GM12878 (cell line): ENCODE measurements around the gene CCDC14. TPM values are rescaled to one million over a fixed set of nuclear protein-coding genes. Genes with fewer than 3 reads are reported as not detected.

Experiments used
- ATAC-seq: fragments of 200-7000 bp; cut with Tn5 transposase; 3 replicates; pipeline ENCODE4 v1.9.1; 2020; ENCODE audit warnings: mild to moderate bottlenecking, moderate library complexity
- BruUV-seq: library from RNA; stranded (reverse); fragments of 400-500 nt; replicated peaks from 2 replicates; lab custom pipeline; 2021; lab: Mats Ljungman, UMichigan
- CTCF ChIA-PET: fragments of 300-600 bp; sonication (Branson Sonifier 250); formaldehyde crosslinking; extraction: SDS; loops from one replicate; lab custom pipeline; 2021; ENCODE audit warnings: inconsistent platforms; lab: Yijun Ruan, JAX
- POLR2A ChIA-PET: fragments of 350-600 bp; formaldehyde crosslinking; extraction: SDS; loops from one replicate; lab custom pipeline; 2021; ENCODE audit warnings: inconsistent platforms; lab: Charles Lee
- RAD21 ChIA-PET: fragments of 300-600 bp; sonication (Branson Sonifier 250); formaldehyde crosslinking; loops from one replicate; lab custom pipeline; 2023; ENCODE audit warnings: antibody characterized with exemption; ENCODE audit not compliant: unreplicated experiment; lab: Charles Lee
- SMC1A ChIA-PET: fragments of 300-600 bp; sonication (Branson Sonifier 250); formaldehyde crosslinking; loops from one replicate; lab custom pipeline; 2023; ENCODE audit not compliant: unreplicated experiment, uncharacterized antibody; lab: Charles Lee
- DNase-seq: peaks from one replicate; pipeline ENCODE4 v3.0.0-alpha.2; 2011; ENCODE audit warnings: low read depth, low spot score
- FAIRE-seq: peaks from 3 replicates; lab custom pipeline; 2011; peaks lifted over from hg19 to GRCh38; lab: Jason Lieb, UNC
- H2AFZ ChIP-seq: 2 replicates; pipeline ENCODE4 v1.6.0; 2011; ENCODE audit warnings: low read depth, low read length, control low read depth; ENCODE audit not compliant: control insufficient read depth
- H3K27ac ChIP-seq: 2 replicates; pipeline ENCODE4 v1.5.1; 2011; ENCODE audit warnings: control low read depth; ENCODE audit not compliant: control insufficient read depth, insufficient read depth
- H3K27me3 ChIP-seq, 2 experiments: replicated peaks in 1 of 2; 2 replicates each; pipeline versions ENCODE4 v1.6.0 to v1.6.1; 2011; ENCODE audit warnings: low read length in 1 of 2; ENCODE audit not compliant: control insufficient read depth in 2 of 2, insufficient read depth in 2 of 2
- H3K36me3 ChIP-seq, 2 experiments: 2 replicates each; pipeline ENCODE4 v1.5.1; 2011; ENCODE audit warnings: low read length in 1 of 2; ENCODE audit not compliant: control insufficient read depth in 2 of 2, insufficient read depth in 2 of 2
- H3K4me1 ChIP-seq: 2 replicates; pipeline ENCODE4 v1.6.1; 2011; ENCODE audit warnings: mild to moderate bottlenecking, low read length, moderate library complexity, mixed read lengths; ENCODE audit not compliant: control insufficient read depth, insufficient read depth
- H3K4me2 ChIP-seq: 2 replicates; pipeline ENCODE4 v1.6.0; 2011; ENCODE audit warnings: control low read depth; ENCODE audit not compliant: control insufficient read depth, insufficient read depth
- H3K4me3 ChIP-seq: fragments of 200-600 bp; sonication (generic); 2 replicates; pipeline ENCODE4 v1.5.1; 2016
- H3K79me2 ChIP-seq: 2 replicates; pipeline ENCODE4 v1.6.0; 2011; ENCODE audit warnings: low read length; ENCODE audit not compliant: control insufficient read depth, insufficient read depth
- H3K9ac ChIP-seq: 2 replicates; pipeline ENCODE4 v1.8.0; 2011; ENCODE audit warnings: low read length, control low read depth, mixed read lengths; ENCODE audit not compliant: control insufficient read depth, insufficient read depth
- H3K9me3 ChIP-seq: replicated peaks from 3 replicates; pipeline ENCODE4 v1.5.1; 2011; ENCODE audit warnings: mild to moderate bottlenecking, low read length; ENCODE audit not compliant: control insufficient read depth, insufficient read depth
- H4K20me1 ChIP-seq: 2 replicates; pipeline ENCODE4 v1.6.0; 2011; ENCODE audit not compliant: control insufficient read depth, insufficient read depth
- FOXM1 ChIP-seq: IDR thresholded peaks from 2 replicates; pipeline ENCODE4 v1.6.1; 2012; ENCODE audit warnings: low read depth, mild to moderate bottlenecking, inconsistent platforms, low read length, moderate library complexity
- IKZF1 ChIP-seq: fragments of 450-650 bp; conservative IDR thresholded peaks from 2 replicates; pipeline ENCODE4 v1.6.1; 2017; ENCODE audit warnings: antibody characterized with exemption, mild to moderate bottlenecking
- NBN ChIP-seq: fragments of 450-650 bp; IDR thresholded peaks from 2 replicates; pipeline ENCODE4 v1.6.1; 2016
- RAD21 ChIP-seq: IDR thresholded peaks from 2 replicates; pipeline ENCODE4 v1.6.1; 2011; ENCODE audit warnings: mild to moderate bottlenecking, low read depth, low read length, moderate library complexity; ENCODE audit not compliant: insufficient read depth
- SIX5 ChIP-seq: IDR thresholded peaks from 2 replicates; pipeline ENCODE4 v1.6.1; 2011; ENCODE audit warnings: mild to moderate bottlenecking, low read depth, low read length, moderate library complexity; ENCODE audit not compliant: severe bottlenecking
- SMC3 ChIP-seq: IDR thresholded peaks from 2 replicates; pipeline ENCODE4 v1.6.1; 2011; ENCODE audit warnings: low read length, improper control_type of control experiment, borderline replicate concordance
- SP1 ChIP-seq: IDR thresholded peaks from one replicate; pipeline ENCODE4 v1.6.1; 2011; ENCODE audit warnings: low read depth, low read length
- WGBS: methylation state at CpG from one replicate; pipeline ENCODE4 v1.1.6; 2016; ENCODE audit warnings: low lambda C conversion rate; ENCODE audit not compliant: insufficient replicate concordance, insufficient coverage; ENCODE audit errors: missing lambda C conversion rate; 5-methylcytosine and 5-hydroxymethylcytosine counted together
- in situ Hi-C: fragments of 300-500 bp; cut with MboI; formaldehyde crosslinking; loops from 9 replicates; pipeline ENCODE4 v1.14.3; 2018; ENCODE audit warnings: mixed read lengths
- intact Hi-C: fragments of 100-400 bp; cut with micrococcal nuclease; formaldehyde crosslinking; loops from one replicate; pipeline ENCODE4 v1.14.2; 2022; ENCODE audit not compliant: unreplicated experiment
- polyA plus RNA-seq, 11 experiments: library from polyadenylated mRNA; depleted of rRNA in 4 of 11; unstranded in 6 of 11; stranded (reverse) in 5 of 11; fragments of >200 nt; fragmentation: Nextera tagmentation in 4 of 11; fragmentation: Illumina TruSeq in 1 of 11; extraction: Ambion mirVana in 4 of 11; extraction: Trizol in 1 of 11; gene quantifications; 1 replicate in 1 of 11; 2 replicates in 10 of 11; pipeline versions ENCODE4 v1.2.1 to v1.2.3, GENCODE V29; 2011 to 2016; ENCODE audit warnings: inconsistent platforms in 2 of 11, missing spikeins in 2 of 11, low read depth in 1 of 11
- total RNA-seq, 4 experiments: library from RNA; depleted of rRNA in 3 of 4; stranded (reverse); fragments of >200 nt in 3 of 4; fragmentation: Illumina TruSeq in 1 of 4; extraction: Trizol in 1 of 4; gene quantifications; 2 replicates each; pipeline versions ENCODE4 v1.2.1 to v1.2.3, GENCODE V29; 2013 to 2021
- TF ChIP-seq, protein P1 (sequence below): fragments of 450-650 bp; IDR thresholded peaks from 2 replicates; pipeline ENCODE4 v1.6.1; 2017; ENCODE audit warnings: mild to moderate bottlenecking, moderate library complexity
- TF ChIP-seq, protein P2 (sequence below): IDR thresholded peaks from 2 replicates; pipeline ENCODE4 v1.6.1; 2012; ENCODE audit warnings: mild to moderate bottlenecking, low read depth, low read length
- TF ChIP-seq, protein P3 (sequence below): IDR thresholded peaks from 2 replicates; pipeline ENCODE4 v1.6.1; 2011; ENCODE audit warnings: low read depth, mild to moderate bottlenecking, low read length, moderate library complexity, borderline replicate concordance; ENCODE audit errors: extremely low read depth
- TF ChIP-seq, protein P4 (sequence below): IDR thresholded peaks from 2 replicates; pipeline ENCODE4 v1.6.1; 2011; ENCODE audit warnings: borderline replicate concordance, low read depth, mild to moderate bottlenecking, moderate library complexity, mixed read lengths, low read length; ENCODE audit not compliant: insufficient read depth; ENCODE audit errors: extremely low read length

Gene CCDC14
- total and polyA plus RNA-seq, 10 of the 15 experiments (the other 5 are each of a cell fraction or from before 2014, with no cell fraction given): 15.9 to 104 (median 43.0) TPM

DNA sequence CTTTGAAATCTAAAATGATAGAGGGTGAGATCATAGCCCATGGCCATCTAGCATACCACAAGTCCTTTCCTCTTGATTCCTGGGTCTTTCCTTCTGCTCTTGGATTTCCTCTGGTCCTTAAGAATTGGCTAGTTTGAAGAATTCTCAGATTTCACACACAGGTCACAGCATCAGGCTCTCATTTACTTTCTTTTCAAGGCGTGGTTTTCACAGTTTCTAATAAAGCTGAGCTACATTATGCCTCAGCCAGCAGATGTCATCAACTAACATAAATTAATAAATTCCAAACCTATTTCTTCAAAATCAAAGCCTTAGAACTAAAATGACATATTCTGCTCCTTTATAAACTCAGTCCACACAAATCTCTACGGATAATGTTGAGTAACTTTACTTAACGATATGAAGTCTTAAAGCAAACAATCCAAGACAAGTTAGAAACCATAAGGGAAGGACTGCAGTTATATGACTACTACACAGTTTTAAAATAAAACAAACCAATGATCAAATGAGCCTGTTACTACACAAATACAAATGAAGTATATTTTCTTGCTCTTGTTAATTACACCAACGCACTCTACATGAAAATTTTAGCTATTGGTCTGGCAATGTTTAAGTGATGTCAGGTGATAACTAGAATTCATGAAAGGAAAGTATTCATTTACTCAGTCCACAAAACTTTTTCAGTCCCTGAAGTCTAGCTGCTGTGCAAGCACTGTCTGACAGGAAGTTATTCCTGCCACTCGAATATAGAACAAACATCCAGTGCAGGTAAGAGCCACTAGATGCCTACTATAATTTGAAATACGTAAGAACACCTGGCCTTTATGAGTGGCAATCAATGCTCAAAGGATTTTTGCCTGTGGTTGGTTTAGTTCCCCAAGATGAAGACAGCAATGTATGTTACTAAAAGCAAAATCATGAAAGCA is 9.2 kb downstream of the CCDC14 start:
- peaks cover 5% of the 10 kb centered on the region; the same call in 1 of the 2 replicates for H3K4me1 ChIP-seq
- TF ChIP-seq, protein P1, sequence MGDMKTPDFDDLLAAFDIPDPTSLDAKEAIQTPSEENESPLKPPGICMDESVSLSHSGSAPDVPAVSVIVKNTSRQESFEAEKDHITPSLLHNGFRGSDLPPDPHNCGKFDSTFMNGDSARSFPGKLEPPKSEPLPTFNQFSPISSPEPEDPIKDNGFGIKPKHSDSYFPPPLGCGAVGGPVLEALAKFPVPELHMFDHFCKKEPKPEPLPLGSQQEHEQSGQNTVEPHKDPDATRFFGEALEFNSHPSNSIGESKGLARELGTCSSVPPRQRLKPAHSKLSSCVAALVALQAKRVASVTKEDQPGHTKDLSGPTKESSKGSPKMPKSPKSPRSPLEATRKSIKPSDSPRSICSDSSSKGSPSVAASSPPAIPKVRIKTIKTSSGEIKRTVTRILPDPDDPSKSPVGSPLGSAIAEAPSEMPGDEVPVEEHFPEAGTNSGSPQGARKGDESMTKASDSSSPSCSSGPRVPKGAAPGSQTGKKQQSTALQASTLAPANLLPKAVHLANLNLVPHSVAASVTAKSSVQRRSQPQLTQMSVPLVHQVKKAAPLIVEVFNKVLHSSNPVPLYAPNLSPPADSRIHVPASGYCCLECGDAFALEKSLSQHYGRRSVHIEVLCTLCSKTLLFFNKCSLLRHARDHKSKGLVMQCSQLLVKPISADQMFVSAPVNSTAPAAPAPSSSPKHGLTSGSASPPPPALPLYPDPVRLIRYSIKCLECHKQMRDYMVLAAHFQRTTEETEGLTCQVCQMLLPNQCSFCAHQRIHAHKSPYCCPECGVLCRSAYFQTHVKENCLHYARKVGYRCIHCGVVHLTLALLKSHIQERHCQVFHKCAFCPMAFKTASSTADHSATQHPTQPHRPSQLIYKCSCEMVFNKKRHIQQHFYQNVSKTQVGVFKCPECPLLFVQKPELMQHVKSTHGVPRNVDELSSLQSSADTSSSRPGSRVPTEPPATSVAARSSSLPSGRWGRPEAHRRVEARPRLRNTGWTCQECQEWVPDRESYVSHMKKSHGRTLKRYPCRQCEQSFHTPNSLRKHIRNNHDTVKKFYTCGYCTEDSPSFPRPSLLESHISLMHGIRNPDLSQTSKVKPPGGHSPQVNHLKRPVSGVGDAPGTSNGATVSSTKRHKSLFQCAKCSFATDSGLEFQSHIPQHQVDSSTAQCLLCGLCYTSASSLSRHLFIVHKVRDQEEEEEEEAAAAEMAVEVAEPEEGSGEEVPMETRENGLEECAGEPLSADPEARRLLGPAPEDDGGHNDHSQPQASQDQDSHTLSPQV: no peak
- no peak for TF ChIP-seq SP1
- no peak for TF ChIP-seq FOXM1
- no peak for TF ChIP-seq RAD21
- no peak for TF ChIP-seq IKZF1
- no peak for TF ChIP-seq SIX5
- TF ChIP-seq NBN: no peak
- TF ChIP-seq SMC3: no peak
- TF ChIP-seq, protein P2, sequence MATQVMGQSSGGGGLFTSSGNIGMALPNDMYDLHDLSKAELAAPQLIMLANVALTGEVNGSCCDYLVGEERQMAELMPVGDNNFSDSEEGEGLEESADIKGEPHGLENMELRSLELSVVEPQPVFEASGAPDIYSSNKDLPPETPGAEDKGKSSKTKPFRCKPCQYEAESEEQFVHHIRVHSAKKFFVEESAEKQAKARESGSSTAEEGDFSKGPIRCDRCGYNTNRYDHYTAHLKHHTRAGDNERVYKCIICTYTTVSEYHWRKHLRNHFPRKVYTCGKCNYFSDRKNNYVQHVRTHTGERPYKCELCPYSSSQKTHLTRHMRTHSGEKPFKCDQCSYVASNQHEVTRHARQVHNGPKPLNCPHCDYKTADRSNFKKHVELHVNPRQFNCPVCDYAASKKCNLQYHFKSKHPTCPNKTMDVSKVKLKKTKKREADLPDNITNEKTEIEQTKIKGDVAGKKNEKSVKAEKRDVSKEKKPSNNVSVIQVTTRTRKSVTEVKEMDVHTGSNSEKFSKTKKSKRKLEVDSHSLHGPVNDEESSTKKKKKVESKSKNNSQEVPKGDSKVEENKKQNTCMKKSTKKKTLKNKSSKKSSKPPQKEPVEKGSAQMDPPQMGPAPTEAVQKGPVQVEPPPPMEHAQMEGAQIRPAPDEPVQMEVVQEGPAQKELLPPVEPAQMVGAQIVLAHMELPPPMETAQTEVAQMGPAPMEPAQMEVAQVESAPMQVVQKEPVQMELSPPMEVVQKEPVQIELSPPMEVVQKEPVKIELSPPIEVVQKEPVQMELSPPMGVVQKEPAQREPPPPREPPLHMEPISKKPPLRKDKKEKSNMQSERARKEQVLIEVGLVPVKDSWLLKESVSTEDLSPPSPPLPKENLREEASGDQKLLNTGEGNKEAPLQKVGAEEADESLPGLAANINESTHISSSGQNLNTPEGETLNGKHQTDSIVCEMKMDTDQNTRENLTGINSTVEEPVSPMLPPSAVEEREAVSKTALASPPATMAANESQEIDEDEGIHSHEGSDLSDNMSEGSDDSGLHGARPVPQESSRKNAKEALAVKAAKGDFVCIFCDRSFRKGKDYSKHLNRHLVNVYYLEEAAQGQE: no peak
- TF ChIP-seq, protein P3, sequence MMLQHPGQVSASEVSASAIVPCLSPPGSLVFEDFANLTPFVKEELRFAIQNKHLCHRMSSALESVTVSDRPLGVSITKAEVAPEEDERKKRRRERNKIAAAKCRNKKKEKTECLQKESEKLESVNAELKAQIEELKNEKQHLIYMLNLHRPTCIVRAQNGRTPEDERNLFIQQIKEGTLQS: no peak
- TF ChIP-seq, protein P4, sequence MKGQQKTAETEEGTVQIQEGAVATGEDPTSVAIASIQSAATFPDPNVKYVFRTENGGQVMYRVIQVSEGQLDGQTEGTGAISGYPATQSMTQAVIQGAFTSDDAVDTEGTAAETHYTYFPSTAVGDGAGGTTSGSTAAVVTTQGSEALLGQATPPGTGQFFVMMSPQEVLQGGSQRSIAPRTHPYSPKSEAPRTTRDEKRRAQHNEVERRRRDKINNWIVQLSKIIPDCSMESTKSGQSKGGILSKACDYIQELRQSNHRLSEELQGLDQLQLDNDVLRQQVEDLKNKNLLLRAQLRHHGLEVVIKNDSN: no peak
- POLR2A ChIA-PET: interaction anchor here (0.6 kb wide), 1 partner anchor 1489 kb away, joined by 4 read pairs; no protein-coding TSS in a partner anchor
- no peak overlapping the region for H3K27ac ChIP-seq
- H3K4me3 ChIP-seq: no peak overlapping the region
- no peaks in the 10 kb centered on the region for H3K27me3 ChIP-seq
- FAIRE-seq (no peak), DNase-seq (no peak), ATAC-seq (no peak)
- intact Hi-C loops (no loop called here), in situ Hi-C loops (no loop called here)
- SMC1A ChIA-PET: interaction anchor here (1.2 to 1.8 kb wide), 3 partner anchors 11 to 229 kb away, joined by 3 to 4 read pairs (median 3); no protein-coding TSS in a partner anchor
- no peak overlapping the region for H3K4me2 ChIP-seq
- H3K36me3 ChIP-seq: peaks cover 0 to 10% of the 10 kb centered on the region in 2 experiments; a peak in 2 of 4 replicates
- BruUV-seq: no TSS peak
- CTCF ChIA-PET: interaction anchor here (1.1 to 3.5 kb wide), 2 partner anchors 11 to 28 kb away, joined by 3 to 15 read pairs; no protein-coding TSS in a partner anchor
- no peaks in the 10 kb centered on the region for H3K9me3 ChIP-seq
- H4K20me1 ChIP-seq: no peaks in the 10 kb centered on the region
- no peak overlapping the region for H2AFZ ChIP-seq
- H3K9ac ChIP-seq: no peak overlapping the region
- H3K79me2 ChIP-seq: no peaks in the 10 kb centered on the region
- RAD21 ChIA-PET: no interaction called here
- 95% methylated on average over 6 of the region's 6 CpGs for WGBS
